CD4-positive, alpha-beta T cell treated with Interleukin-6 at 100 ng/mL for 8 hours (primary cell): ENCODE data around the gene TAF4.
"Not testable (repeated sequence)": the region's sequence is repeated elsewhere in the genome, so short reads cannot be mapped to it uniquely, and the experiment has no call there.

Experiments
- DNase-seq: peaks from one replicate; pipeline ENCODE4 v3.0.0-alpha.2; 2020; ENCODE audit warnings: mixed read lengths, low spot score

The TAF4 gene

DNA sequence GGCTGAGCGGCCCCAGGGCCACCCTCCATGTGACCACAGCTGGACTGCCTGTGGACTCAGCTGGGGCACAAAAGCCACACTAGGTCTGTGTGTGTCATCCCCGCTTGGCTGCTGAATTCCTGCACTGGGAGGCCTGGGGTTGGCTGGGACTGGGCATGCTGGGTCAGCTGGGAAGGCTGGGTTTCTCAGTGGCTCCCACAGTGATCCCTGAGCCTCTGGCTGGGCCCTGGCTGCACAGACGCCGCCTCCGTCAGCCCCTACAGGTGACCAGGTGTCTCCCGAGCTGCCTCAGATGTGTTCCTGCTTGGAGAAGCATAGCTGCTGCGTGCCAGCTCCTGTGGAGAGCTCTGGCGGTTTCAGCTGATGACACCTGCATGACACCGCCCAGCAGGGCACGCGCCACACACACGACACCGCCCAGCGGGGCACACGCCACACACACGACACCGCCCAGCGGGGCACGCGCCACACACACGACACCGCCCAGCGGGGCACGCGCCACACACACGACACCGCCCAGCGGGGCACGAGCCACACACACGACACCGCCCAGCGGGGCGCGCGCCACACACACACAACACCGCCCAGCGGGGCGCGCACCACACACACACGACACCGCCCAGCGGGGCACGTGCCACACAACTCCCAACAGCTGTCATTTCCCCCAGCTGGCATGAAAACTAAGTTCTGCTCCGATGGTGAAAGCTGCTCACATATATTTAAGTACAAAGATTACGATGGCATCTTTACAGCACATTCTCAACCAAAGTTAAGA, 88.8 kb downstream of the TAF4 start:
- DNase-seq, result no peak

DNA sequence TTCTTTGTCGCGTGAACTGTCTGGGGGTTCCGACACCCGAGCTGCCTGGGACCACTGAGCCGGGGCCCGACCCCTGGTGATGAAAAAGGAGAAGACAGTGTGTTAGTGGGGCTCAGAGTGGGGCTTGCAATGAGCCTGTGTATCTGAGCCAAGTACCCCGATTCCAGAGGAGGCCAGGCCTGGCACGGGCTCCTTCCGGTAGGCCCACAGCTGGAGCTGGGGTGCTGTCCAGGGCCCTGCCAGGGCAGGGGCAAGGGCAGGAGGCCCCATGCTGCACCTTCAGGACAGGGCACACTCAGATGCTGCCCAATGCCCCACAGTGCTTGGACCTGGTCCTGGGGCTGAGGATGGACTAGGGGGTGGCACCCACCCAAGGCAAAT, 89.4 kb downstream of the TAF4 start:
- no peak for DNase-seq

DNA sequence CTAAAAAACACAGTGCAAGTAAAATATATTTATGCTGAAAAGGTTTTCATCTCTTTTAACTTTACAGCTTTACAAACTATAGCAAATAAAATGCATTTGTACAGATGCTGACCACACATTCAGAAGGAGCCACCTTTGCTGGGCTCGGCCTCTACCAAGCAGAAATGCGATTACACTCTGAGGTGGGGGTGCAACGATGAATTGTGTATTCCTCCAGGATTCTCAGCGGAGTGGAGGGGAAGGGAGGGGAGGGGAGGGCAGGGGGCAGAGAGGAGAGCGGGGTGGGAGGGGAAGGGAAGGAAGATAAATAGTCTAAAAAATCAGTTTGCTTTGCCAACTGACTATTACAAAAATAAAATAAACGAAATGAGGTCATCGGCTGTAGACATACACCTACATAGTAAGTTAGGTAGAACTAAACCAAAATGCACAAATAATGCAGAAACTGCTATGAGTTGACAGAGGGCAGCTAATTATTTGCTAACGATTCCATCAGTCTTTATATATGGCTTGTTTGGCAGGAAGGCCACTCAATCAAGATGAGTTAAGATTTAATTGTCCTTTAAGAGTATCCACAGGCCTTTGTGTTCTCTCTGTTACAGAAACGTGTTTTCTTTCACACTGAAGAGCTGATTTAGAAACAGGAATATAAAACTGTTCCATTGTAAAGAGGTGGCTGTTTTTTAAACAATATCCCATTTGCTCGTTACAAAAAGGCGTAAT, 90.1 kb downstream of the TAF4 start:
- no peak for DNase-seq

DNA sequence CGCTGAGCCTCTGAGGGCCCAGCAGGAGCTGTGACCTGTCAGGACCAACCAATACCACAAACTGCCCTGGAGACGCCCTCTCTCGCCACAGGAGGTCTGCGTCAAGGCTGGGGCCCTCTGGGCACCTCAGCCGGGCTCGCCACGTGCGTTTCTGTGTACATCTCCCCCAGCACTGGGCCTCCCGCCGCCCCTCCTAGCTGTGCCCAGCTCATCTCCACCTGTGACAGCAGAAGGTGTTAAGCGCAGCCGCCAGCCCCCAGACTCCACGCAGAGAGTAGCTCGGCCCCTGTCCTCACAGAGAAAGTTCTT, 91.4 kb downstream of the TAF4 start:
- DNase-seq, result no peak

DNA sequence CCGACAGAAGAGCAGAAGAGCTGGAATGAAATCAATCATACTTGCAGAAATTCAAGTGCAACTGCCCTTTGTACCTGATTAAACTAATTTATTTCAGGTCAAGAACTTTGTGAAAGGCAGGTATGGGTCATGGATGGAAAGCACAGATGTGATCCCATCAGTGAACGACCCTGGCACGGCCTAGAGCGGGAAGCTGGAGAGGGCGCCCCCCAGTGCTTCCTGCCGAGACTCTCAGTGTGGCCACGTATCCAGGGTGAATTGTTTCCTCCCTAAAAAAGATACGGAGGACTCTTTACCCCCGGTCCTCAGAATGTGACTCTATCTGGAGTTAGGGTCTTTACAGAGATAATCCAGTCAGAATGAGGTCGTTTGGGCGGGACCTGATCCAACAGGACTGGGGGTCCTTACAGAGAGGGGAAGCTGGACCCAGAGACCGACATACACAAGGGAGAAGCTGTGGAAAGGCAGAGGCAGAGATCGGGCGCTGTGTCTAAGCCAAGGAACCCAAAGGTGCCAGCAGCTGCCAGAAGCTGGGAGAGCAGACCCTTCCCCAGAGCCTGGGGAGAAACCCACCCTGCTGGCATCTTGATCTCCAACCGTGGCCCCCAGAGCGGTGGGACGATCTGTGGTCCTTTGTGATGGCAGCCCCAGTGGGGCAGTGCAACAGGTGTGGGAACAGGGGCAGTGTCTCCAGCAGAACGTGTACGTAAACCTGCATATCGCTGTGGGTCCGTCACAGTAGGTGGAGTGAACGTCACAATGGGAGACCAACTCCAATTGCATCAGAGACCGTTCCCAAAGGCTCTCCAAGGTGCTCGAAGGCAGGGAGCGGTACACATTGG, 91.9 kb downstream of the TAF4 start:
- no peak for DNase-seq

DNA sequence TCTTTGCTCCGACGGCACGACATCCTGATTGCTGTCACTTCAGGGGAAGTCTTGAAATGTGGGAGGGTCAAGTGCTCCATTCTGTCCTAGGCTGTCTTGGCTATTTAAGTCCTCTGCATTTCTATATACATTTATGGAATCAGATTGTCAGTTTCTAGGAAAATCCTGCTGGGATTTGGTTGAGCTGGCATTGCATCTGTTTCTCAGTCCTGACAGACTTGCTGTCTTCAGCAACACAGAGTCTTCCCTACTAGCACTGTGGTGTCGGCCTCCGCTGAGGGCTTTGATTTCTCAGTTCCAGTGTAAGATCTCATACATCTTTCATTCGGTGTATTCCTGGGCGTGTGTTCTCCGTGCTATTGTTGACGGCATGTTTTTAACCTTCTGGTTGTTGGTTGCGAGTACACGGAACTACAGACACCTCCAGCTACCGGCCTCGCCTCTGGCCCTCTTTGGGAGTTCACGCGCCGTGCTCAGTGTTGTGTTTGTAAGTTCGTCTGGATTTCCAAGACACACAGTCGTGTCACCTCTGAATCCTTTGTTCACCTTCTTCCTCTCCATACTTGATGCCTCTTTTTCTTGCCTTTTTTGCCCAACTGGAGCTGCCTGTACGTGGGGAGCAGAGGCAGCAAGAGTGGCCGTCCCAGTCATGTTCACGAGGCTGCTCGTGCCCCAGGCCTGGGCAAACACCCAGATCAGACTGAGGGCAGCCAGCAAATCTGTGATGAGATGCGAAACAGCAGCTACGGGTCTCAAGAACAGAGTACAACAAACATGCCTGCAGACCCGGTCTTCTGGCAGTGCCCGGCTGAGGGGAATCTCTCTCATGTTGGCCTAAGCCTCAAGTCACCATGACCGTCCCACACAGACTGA, 92.8 kb downstream of the TAF4 start:
- DNase-seq, result no peak

DNA sequence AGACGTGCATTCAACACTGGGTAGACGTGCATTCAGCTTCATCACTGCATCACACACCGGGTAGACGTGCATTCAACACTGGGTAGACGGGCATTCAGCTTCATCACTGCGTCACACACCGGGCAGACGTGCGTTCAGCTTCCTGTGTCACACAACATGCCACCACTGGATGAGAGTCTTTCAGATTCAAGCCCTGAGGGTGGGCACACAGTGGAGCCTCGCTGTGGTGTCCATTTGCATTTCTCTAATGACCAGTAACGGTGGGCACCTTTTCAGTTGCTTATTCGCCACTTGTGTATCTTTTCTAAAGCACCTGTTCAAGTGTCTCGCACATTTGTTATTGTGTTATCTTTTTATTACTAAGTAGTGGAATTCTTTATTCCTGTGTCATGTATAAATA, 94.1 kb downstream of the TAF4 start:
- not testable (repeated sequence) for DNase-seq

DNA sequence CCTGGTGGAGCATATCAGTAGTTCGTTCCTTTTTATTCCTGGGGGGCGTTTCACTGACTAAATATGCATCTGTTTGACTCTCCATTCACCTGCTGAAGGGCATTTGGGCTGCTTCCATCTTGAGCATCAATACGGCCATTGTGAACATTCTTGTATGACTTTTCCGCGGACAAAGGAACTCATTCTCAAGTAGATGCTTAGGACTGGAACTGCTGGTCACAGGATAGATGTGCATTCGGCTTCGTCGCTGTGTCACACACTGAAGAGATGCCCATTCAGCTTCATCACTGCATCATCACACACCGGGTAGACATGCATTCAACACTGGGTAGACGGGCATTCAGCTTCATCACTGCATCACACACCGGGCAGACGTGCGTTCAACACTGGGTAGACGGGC, 95.3 kb downstream of the TAF4 start:
- no peak for DNase-seq

DNA sequence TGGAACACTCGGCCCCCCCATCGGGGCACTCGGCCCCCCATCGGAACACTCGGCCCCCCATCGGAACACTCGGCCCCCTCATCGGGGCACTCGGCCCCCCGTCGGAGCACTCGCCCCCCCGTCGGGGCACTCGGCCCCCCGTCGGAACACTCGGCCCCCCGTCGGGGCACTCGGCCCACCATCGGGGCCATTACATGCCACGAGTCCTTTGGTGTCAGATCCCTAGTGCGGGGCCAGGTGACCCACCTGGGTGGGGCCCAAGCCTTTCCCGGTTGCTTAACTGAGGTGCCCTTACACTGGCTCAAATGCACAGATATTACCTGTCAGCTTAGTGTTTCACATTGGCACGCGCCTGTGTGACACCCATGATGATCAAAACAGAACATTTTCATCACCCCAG, 95.9 kb downstream of the TAF4 start:
- no peak for DNase-seq

DNA sequence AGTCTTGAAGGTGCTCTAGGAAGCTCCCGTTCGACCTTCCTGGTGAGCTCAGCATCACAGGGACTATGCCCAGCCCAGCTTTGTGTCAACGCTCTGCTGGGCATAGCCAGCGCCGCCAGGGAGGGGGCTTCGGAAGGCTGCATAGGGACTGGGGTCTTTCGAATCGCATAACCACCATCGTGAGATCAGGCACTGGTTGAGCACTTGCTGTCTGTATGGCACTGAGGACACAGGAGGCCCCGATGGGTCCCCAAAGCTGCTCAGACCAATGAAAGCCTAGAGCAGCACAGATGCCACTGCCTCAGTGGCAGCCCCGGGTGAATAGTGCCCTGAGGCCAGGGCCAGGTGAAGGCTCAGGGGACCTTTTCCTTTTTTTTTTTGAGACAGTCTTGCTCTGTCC, 96.7 kb downstream of the TAF4 start:
- no peak for DNase-seq

DNA sequence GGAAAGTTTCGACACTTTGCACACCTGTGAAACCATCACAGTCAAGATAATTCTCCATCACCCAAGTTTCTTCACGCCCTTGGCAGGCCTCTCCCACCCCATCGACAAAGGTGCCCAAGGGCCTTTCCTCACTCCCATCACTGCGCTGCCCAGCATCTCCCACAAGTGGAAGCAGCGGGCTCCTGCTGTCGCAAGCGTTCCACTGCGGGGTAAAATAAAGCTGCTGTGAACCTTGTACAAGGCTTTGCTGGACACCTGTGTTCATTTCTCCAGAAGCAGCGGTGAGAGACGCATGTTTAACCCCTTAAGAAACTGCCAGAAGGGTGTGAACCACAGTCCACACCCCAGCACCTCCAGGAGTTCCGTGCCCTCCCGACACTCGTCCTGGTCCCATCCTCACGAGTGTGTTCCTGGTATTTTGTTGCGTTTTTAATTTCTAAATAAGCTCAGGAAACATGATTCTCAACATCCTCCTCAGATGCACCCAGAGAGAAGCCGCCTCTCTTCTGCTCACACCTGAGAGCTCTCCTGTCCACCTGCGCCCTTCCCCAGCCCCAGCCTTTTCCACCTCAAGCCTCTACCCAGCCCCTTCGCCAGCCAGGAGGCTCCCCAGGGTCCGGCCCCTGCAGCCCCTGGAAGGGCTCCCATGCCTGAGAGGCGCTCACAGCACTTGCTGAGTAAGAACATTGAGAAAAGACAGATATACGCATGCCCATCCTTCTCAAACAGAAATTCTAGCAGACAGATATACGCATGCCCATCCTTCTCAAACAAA, 97.5 kb downstream of the TAF4 start:
- DNase-seq, result no peak

DNA sequence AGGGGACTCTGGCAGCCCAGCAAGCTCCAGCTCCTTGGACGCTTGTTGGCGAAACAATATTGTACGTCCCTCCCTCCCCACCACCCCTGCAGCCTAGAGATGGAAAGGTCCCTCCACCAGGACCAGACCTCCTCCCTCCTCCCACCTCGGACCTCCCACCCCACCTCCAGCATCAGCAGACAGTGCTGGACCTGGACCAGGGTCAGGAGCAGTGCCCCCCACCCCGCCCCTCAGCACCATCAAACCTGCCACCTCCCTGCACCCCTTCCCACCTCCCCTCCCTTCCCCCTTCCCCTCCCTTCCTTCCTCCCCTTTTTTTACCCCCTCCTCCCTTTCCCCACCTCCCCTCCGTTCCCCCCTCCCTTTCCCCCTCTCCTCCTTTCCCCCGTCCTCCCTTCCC, 98.4 kb downstream of the TAF4 start:
- no peak for DNase-seq

DNA sequence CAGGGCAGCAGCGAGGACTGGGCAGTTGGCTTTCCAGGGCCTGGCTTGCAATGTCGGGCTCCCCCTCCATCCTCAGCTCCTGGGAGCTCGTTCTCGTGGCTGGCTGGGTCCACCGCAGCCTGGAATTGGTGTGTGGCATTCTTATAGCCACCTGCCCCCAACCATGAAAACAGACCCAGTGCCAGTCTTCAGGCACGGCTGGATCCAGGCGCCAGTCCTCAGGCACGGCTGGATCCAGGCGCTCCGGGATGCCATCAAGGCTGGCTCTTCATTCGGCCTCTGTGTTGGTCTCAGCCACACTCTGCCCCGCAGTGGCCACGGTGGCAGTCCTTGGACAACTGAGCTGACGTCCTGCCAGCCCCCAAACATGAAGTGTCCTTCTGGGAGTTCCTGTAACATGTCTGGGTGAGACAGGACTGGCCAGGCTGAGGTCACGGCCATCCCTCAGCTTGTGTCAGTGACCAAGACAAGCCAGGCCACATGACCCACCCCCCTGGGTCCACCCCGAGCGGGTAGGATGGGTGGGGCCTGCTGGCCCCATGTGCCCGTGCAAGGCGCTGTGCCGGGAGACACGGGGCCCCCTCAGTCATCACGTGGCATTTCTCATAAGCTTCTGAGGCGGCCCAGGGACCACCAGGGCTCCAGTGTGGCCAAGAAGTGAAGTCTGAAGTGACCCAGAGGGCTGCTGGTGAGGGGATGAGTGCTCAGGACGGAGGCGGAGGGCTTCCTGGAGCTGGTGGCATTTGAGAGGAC, 99.0 kb downstream of the TAF4 start:
- no peak for DNase-seq

DNA sequence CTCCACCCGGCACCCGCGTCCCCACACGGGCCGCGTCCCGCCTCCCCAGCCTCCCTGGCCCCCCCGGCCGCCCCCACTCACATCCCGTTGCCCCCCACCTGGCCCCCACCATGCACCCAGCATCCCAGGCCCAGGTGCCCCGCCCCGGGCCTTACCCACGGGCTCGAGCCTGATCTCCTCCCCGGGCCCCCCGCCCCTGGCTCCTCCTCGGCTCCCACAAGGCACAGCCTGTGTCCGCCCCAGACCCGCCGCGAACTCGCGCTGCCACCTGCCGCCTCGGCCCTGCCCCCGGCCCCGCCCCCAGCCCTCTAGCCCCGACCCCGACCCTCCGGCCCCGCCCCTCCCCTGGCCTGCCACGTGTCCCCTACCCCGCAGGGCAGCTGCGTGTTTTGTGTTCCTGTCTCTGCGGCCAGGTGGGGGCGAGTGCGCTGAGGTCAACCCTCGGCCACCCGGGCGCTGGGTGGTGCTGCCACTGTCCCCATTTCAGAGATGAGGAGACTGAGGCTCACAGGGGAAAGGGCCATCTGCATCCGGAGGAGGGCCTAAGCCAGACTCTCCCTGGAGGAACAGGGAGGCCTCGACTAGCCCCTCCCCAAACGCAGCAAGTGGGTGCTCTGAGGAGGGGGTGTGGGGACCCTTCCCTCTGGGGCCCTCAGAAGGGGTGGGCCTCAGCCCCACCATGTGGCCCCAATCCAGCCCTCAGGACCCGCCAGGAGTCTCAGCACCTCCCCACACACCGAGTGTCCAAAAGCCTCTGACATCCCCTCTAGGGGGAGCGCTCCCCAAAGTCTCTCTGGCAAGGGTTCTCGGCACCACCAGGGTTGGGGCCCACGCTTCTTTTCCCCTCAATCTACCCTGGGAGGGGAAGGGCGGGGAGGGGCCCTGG, 99.8 kb downstream of the TAF4 start:
- no peak for DNase-seq

DNA sequence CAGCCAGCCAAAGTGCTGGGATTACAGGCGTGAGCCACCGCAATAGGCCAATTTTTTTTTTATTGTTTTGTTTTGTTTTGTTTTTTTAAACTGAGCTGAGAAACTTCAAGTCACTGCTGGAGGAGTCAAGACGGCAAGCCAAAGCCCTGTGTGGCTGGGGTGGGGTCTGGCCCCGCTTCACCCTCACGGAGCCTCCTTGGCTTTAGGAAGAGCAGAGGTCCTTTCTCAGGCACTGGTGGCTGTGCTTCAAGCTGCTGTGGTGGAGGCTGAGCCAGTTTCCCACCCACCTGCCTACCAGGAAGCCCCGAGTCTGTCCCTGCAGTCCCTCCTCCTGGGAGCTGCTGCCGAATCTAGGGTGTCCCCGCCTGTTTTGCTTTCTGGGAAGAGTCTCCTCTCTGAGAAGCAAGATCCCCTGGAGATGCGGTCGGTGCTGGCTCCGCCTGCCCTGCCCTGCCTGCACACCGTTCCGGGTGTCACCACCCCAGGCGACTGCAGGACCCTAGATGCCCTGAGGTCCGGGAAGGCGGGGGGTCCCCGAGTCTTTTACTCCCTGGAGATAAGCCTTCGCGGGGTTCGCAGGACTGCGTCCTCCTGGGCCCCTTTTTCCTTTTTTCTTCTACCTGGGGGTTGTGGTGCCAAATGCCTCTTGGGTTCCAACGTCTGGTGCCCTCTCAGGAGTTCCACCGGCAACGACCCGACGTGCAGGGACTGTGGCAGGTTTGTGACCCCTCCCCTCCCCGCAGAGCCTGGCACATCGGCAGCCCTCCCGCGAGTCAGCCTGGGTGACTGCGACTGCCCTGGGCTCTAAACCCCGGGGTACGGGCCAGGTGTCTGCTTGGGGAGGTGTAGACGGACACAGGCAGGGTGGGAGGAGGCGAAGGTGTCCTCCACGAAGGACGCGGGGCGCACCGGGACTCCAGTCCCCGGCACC, 100.7 kb downstream of the TAF4 start:
- DNase-seq, result no peak

DNA sequence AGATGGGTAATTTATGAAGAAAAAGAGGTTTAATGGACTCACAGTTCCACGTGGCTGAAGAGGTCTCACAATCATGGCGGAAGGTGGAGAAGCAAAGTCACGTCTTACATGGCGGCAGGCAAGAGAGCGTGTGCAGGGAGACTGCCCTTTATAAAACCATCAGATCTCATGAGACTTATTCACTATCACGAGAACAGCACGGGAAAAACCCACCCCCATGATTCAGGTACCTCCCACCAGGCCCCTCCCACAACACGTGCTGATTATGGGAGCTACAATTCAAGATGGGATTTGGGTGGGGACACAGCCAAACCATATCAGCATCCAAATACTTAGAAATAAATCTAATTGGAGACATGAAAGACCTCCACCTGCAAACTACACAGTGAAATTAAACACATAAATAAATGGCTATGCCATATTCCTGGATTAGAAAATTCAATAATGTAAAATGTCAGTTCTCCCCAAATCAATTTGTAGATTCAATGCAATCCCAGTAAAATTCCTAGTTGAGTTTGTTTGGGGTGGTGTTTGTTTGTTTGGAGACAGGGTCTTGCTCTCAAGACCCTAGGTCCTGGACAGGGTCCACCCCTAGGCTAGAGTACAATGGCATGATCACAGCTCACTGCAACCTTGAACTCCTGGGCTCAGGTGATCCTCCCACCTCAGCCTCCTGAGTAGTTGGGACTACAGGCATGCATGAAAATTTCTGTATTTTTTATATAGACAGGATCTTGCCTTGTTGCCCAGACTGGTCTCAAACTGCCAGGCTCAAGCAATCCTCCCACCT, 101.6 kb downstream of the TAF4 start:
- no peak for DNase-seq

DNA sequence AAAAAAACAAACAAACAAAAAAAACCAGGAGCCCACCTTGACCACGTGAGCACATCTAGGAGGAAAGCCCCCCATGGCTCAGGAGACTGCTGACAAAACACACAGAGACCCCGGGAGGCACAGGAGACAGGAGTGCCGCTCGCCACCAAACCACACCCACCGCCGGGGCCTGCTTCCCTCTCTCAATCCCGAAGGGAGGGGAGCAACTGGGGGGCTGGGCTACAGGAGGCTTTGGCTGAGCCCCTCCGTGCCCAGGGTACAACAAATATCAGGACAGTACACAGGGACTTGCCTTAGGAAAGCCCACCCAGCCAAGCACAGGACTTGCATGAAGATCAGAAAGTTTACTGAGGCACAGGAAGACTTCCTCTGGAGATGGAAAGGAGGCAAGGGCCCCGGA, 102.5 kb downstream of the TAF4 start:
- DNase-seq, result no peak

DNA sequence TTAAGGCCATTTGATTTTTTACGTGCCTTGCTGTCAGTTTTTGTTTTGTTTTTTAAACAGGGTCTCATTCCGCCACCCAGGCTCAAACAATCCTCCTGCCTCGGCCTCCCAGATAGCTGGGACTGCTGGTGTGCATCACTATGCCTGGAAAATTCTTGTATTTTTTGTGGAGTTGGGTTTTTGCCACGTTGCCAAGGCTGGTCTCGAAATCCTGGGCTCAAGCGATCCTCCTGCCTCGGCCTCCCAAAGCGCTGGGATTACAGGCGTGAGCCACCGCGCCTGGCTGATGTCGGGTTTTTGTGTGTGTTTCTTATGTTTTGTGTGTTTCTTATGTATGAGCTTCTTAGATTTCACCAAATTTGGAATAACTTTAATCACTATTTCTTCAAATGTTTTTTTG, 104.8 kb downstream of the TAF4 start:
- no peak for DNase-seq
